GM12878 (cell line): Measurements from ENCODE around the gene LARGE1. TPM values are rescaled to one million over a fixed set of nuclear protein-coding genes. Genes with fewer than 3 reads are reported as not detected.
A peak's percentile ranks its signal among the peaks of the same experiment; 100 is the strongest.

Experiments
- CBX5 ChIP-seq: sonication (generic); IDR thresholded peaks from 2 replicates; pipeline ENCODE4 v1.6.1; 2016; ENCODE audit warnings: low read depth, moderate library complexity, mild to moderate bottlenecking, inconsistent platforms
- CHD4 ChIP-seq: fragments of 200-600 bp; sonication (generic); IDR thresholded peaks from 2 replicates; pipeline ENCODE4 v1.6.1; 2016; ENCODE audit warnings: mild to moderate bottlenecking
- CREM ChIP-seq: IDR thresholded peaks from 2 replicates; pipeline ENCODE4 v1.6.1; 2014; ENCODE audit warnings: antibody characterized with exemption, low read depth
- EGR1 ChIP-seq, 2 experiments: IDR thresholded peaks; 1 replicate in 1 of 2; 2 replicates in 1 of 2; pipeline ENCODE4 v1.6.1; 2011 to 2012; ENCODE audit warnings: low read depth in 2 of 2, low read length in 2 of 2, borderline replicate concordance in 1 of 2, mild to moderate bottlenecking in 1 of 2, moderate library complexity in 1 of 2
- ELK1 ChIP-seq: IDR thresholded peaks from 2 replicates; pipeline ENCODE4 v1.6.1; 2012; ENCODE audit warnings: low read depth, low read length, improper control_type of control experiment
- ESRRA ChIP-seq: IDR thresholded peaks from 2 replicates; pipeline ENCODE4 v1.6.1; 2012; ENCODE audit warnings: mild to moderate bottlenecking, low read length, improper control_type of control experiment
- GATAD2B ChIP-seq: fragments of 450-650 bp; conservative IDR thresholded peaks from 2 replicates; pipeline ENCODE4 v1.6.1; 2017; ENCODE audit warnings: low read depth, mild to moderate bottlenecking, moderate library complexity
- HDAC6 ChIP-seq: fragments of 200-600 bp; sonication (generic); IDR thresholded peaks from one replicate; pipeline ENCODE4 v1.8.0; 2017; ENCODE audit warnings: antibody characterized with exemption; ENCODE audit not compliant: unreplicated experiment
- IRF5 ChIP-seq: fragments of 450-650 bp; IDR thresholded peaks from 2 replicates; pipeline ENCODE4 v1.6.1; 2017; ENCODE audit warnings: borderline replicate concordance
- MTA2 ChIP-seq: fragments of 450-650 bp; IDR thresholded peaks from 2 replicates; pipeline ENCODE4 v1.6.1; 2016; ENCODE audit warnings: low read depth, mild to moderate bottlenecking, moderate library complexity
- MYC ChIP-seq: IDR thresholded peaks from 2 replicates; pipeline ENCODE4 v1.6.1; 2011; ENCODE audit warnings: mild to moderate bottlenecking, low read length, moderate library complexity, inconsistent platforms; ENCODE audit not compliant: insufficient read depth, insufficient replicate concordance, insufficient read length, severe bottlenecking
- NKRF ChIP-seq: fragments of 450-650 bp; conservative IDR thresholded peaks from 2 replicates; pipeline ENCODE4 v1.6.1; 2017; ENCODE audit warnings: mild to moderate bottlenecking, moderate library complexity
- PAX8 ChIP-seq: fragments of 450-650 bp; IDR thresholded peaks from 2 replicates; pipeline ENCODE4 v1.6.1; 2017; ENCODE audit warnings: mild to moderate bottlenecking, moderate library complexity
- RAD21 ChIP-seq: IDR thresholded peaks from 2 replicates; pipeline ENCODE4 v1.6.1; 2011; ENCODE audit warnings: mild to moderate bottlenecking, low read depth, low read length, moderate library complexity; ENCODE audit not compliant: insufficient read depth
- RBBP5 ChIP-seq: fragments of 200-600 bp; sonication (generic); conservative IDR thresholded peaks from 2 replicates; pipeline ENCODE4 v1.6.1; 2016
- SMARCA5 ChIP-seq: fragments of 450-650 bp; IDR thresholded peaks from 2 replicates; pipeline ENCODE4 v1.6.1; 2017; ENCODE audit warnings: mild to moderate bottlenecking
- TBL1XR1 ChIP-seq: IDR thresholded peaks from 2 replicates; pipeline ENCODE4 v1.6.1; 2012; ENCODE audit warnings: low read depth, low read length, improper control_type of control experiment
- YBX1 ChIP-seq: fragments of 450-650 bp; IDR thresholded peaks from 2 replicates; pipeline ENCODE4 v1.6.1; 2016; ENCODE audit warnings: antibody characterized with exemption
- ZBTB33 ChIP-seq: fragments of 450-650 bp; IDR thresholded peaks from 2 replicates; pipeline ENCODE4 v1.6.1; 2017; ENCODE audit warnings: mild to moderate bottlenecking
- ZNF24 ChIP-seq: fragments of 450-650 bp; IDR thresholded peaks from 2 replicates; pipeline ENCODE4 v1.6.1; 2017; ENCODE audit warnings: antibody characterized with exemption, mild to moderate bottlenecking
- ZNF592 ChIP-seq: fragments of 450-650 bp; IDR thresholded peaks from 2 replicates; pipeline ENCODE4 v1.6.1; 2017; ENCODE audit warnings: mild to moderate bottlenecking, moderate library complexity
- ZNF622 ChIP-seq: fragments of 450-650 bp; IDR thresholded peaks from 2 replicates; pipeline ENCODE4 v1.6.1; 2017; ENCODE audit warnings: mild to moderate bottlenecking, inconsistent platforms
- polyA plus RNA-seq, 11 experiments: library from polyadenylated mRNA; depleted of rRNA in 4 of 11; unstranded in 6 of 11; stranded (reverse) in 5 of 11; fragments of >200 nt; fragmentation: Nextera tagmentation in 4 of 11; fragmentation: Illumina TruSeq in 1 of 11; extraction: Ambion mirVana in 4 of 11; extraction: Trizol in 1 of 11; gene quantifications; 1 replicate in 1 of 11; 2 replicates in 10 of 11; pipeline versions ENCODE4 v1.2.1 to v1.2.3, GENCODE V29; 2011 to 2016; ENCODE audit warnings: inconsistent platforms in 2 of 11, missing spikeins in 2 of 11, low read depth in 1 of 11
- total RNA-seq, 4 experiments: library from RNA; depleted of rRNA in 3 of 4; stranded (reverse); fragments of >200 nt in 3 of 4; fragmentation: Illumina TruSeq in 1 of 4; extraction: Trizol in 1 of 4; gene quantifications; 2 replicates each; pipeline versions ENCODE4 v1.2.1 to v1.2.3, GENCODE V29; 2013 to 2021

Gene LARGE1
- total and polyA plus RNA-seq, 10 of the 15 experiments (the other 5 are each of a cell fraction or from before 2014, with no cell fraction given): 3.2 to 41.4 (median 17.3) TPM

- TF ChIP-seq ZNF592 (no peak), EGR1 (IDR thresholded peaks at IDR 0.05; ENCODE audit: borderline replicate concordance in 1 of 2, low read depth in 2 of 2, low read length in 2 of 2) (no peak), RBBP5 (no peak), ELK1 (no peak; the same call in 1 of the 2 replicates), ZBTB33 (no peak), ESRRA (no peak), YBX1 (no peak), CHD4 (no peak), ZNF24 (no peak), CBX5 (no peak), GATAD2B (no peak), IRF5 (no peak), HDAC6 (no peak), RAD21 (peak; percentile 99), MYC (no peak), ZNF622 (no peak), PAX8 (no peak), NKRF (no peak), MTA2 (no peak), SMARCA5 (peak; percentile 65; the same call in 1 of the 2 replicates), TBL1XR1 (no peak), CREM (no peak)
Observed at GRCh38 chr22:33302049-33302545, 618.2 kb downstream of the LARGE1 start (continued).
